HL-60 (cell line): ENCODE results near the gene AFF3.

Experiments used
- CTCF ChIP-seq: IDR thresholded peaks from one replicate; pipeline ENCODE4 v1.5.1; 2011; ENCODE audit warnings: low read length, control low read depth, inconsistent platforms; ENCODE audit not compliant: insufficient read depth
- GABPA ChIP-seq: IDR thresholded peaks from 2 replicates; pipeline ENCODE4 v1.6.1; 2012; ENCODE audit warnings: low read depth
- POLR2AphosphoS5 ChIP-seq: IDR thresholded peaks from 2 replicates; pipeline ENCODE4 v1.6.1; 2012; ENCODE audit warnings: low read depth

GRCh38 chr2:99678625-99679024, 463.8 kb downstream of the AFF3 start:
- TF ChIP-seq GABPA (no peak), CTCF (no peak), POLR2AphosphoS5 (no peak)
